GM21619 (cell line): ENCODE measurements around the gene KCNG3.

ENCODE experiments used
- ATAC-seq: cut with Tn5 transposase; IDR thresholded peaks from one replicate; pipeline ENCODE4 v1.9.1; 2021; ENCODE audit not compliant: unreplicated experiment

Gene KCNG3

GRCh38 chr2:42493468-42494354 is at the start of gene KCNG3:
KCNG3 (minus strand) TSS chr2:42493982; CDS start chr2:42493501, 481 bp downstream.
- peak; percentile 56 for ATAC-seq

- no peak for ATAC-seq
Observed at GRCh38 chr2:42542871-42543270, 49.1 kb upstream of the KCNG3 start.

GRCh38 chr2:42537493-42537892 is 43.7 kb upstream of the KCNG3 start:
- ATAC-seq, result no peak

- no peak for ATAC-seq
Observed at GRCh38 chr2:42532397-42532796, 38.6 kb upstream of the KCNG3 start.

GRCh38 chr2:42523341-42523740 is 29.6 kb upstream of the KCNG3 start:
- no peak for ATAC-seq

- ATAC-seq, result no peak
Observed at GRCh38 chr2:42522035-42522434, 28.3 kb upstream of the KCNG3 start.

- ATAC-seq, result no peak
Observed at GRCh38 chr2:42519624-42520023, 25.8 kb upstream of the KCNG3 start.

- no peak for ATAC-seq
Observed at GRCh38 chr2:42516418-42516901, 22.7 kb upstream of the KCNG3 start.

GRCh38 chr2:42513252-42513918 is 19.6 kb upstream of the KCNG3 start:
- no peak for ATAC-seq

GRCh38 chr2:42510608-42511243 is 16.9 kb upstream of the KCNG3 start:
- no peak for ATAC-seq

GRCh38 chr2:42510191-42510590 is 16.4 kb upstream of the KCNG3 start:
- ATAC-seq, result no peak

- ATAC-seq, result no peak
Observed at GRCh38 chr2:42504364-42505230, 10.8 kb upstream of the KCNG3 start.

- no peak for ATAC-seq
Observed at GRCh38 chr2:42503291-42503690, 9.5 kb upstream of the KCNG3 start.

GRCh38 chr2:42498497-42498896 is 4.7 kb upstream of the KCNG3 start:
- ATAC-seq, result no peak

GRCh38 chr2:42495611-42496010 is 1.8 kb upstream of the KCNG3 start:
- ATAC-seq, result no peak

GRCh38 chr2:42495234-42495581 is 1.4 kb upstream of the KCNG3 start:
- no peak for ATAC-seq

GRCh38 chr2:42494355-42495233 is 812 bp upstream of the KCNG3 start:
- peak; percentile 50 for ATAC-seq

GRCh38 chr2:42492691-42493467 is 903 bp downstream of the KCNG3 start:
- ATAC-seq, result no peak

- ATAC-seq, result no peak
Observed at GRCh38 chr2:42488297-42488696, 5.5 kb downstream of the KCNG3 start.
